ENCODE measurements around the gene CEP112. TPM values are rescaled to one million over a fixed set of nuclear protein-coding genes. Genes with fewer than 3 reads are reported as not detected.
"Not testable (repeated sequence)": the region's sequence is repeated elsewhere in the genome, so short reads cannot be mapped to it uniquely, and the experiment has no call there.

The CEP112 gene
- total RNA-seq, 1 experiment from 2014 or later: 3.1 TPM

- DNase-seq (ENCODE audit: low read depth): no peak
Observed at GRCh38 chr17:65830356-65830755, 361.6 kb downstream of the CEP112 start.

GRCh38 chr17:65826577-65826976 is 365.4 kb downstream of the CEP112 start:
- not testable (repeated sequence) for DNase-seq (ENCODE audit: low read depth)

- no peak for DNase-seq (ENCODE audit: low read depth)
Observed at GRCh38 chr17:65824901-65825300, 367.0 kb downstream of the CEP112 start.

- DNase-seq (ENCODE audit: low read depth): no peak
Observed at GRCh38 chr17:65823713-65824112, 368.2 kb downstream of the CEP112 start.

GRCh38 chr17:65820811-65821210 is 371.1 kb downstream of the CEP112 start:
- DNase-seq (ENCODE audit: low read depth): no peak

- DNase-seq (ENCODE audit: low read depth): no peak
Observed at GRCh38 chr17:65820306-65820705, 371.6 kb downstream of the CEP112 start.

GRCh38 chr17:65819810-65820209 is 372.1 kb downstream of the CEP112 start:
- no peak for DNase-seq (ENCODE audit: low read depth)

- no peak for DNase-seq (ENCODE audit: low read depth)
Observed at GRCh38 chr17:65817951-65818350, 374.0 kb downstream of the CEP112 start.

GRCh38 chr17:65814418-65814817 is 377.5 kb downstream of the CEP112 start:
- DNase-seq (ENCODE audit: low read depth): no peak

- DNase-seq (ENCODE audit: low read depth): no peak
Observed at GRCh38 chr17:65813306-65813705, 378.6 kb downstream of the CEP112 start.

- no peak for DNase-seq (ENCODE audit: low read depth)
Observed at GRCh38 chr17:65811043-65811442, 380.9 kb downstream of the CEP112 start.

- DNase-seq (ENCODE audit: low read depth): no peak
Observed at GRCh38 chr17:65809366-65809765, 382.6 kb downstream of the CEP112 start.

GRCh38 chr17:65808566-65808965 is 383.4 kb downstream of the CEP112 start:
- DNase-seq (ENCODE audit: low read depth): not testable (repeated sequence)

GRCh38 chr17:65807361-65807760 is 384.6 kb downstream of the CEP112 start:
- DNase-seq (ENCODE audit: low read depth): no peak

- DNase-seq (ENCODE audit: low read depth): no peak
Observed at GRCh38 chr17:65801513-65801912, 390.4 kb downstream of the CEP112 start.

GRCh38 chr17:65800655-65801054 is 391.3 kb downstream of the CEP112 start:
- DNase-seq (ENCODE audit: low read depth): no peak

GRCh38 chr17:65799869-65800268 is 392.1 kb downstream of the CEP112 start:
- no peak for DNase-seq (ENCODE audit: low read depth)

- no peak for DNase-seq (ENCODE audit: low read depth)
Observed at GRCh38 chr17:65799454-65799853, 392.5 kb downstream of the CEP112 start.

- DNase-seq (ENCODE audit: low read depth): peak; percentile 3
Observed at GRCh38 chr17:65797809-65798208, 394.1 kb downstream of the CEP112 start.

- DNase-seq (ENCODE audit: low read depth): no peak
Observed at GRCh38 chr17:65797101-65797500, 394.8 kb downstream of the CEP112 start.

GRCh38 chr17:65794572-65794971 is 397.4 kb downstream of the CEP112 start:
- peak; percentile 40 for DNase-seq (ENCODE audit: low read depth)

GRCh38 chr17:65790241-65790640 is 401.7 kb downstream of the CEP112 start:
- no peak for DNase-seq (ENCODE audit: low read depth)

GRCh38 chr17:65787503-65787902 is 404.4 kb downstream of the CEP112 start:
- no peak for DNase-seq (ENCODE audit: low read depth)

- no peak for DNase-seq (ENCODE audit: low read depth)
Observed at GRCh38 chr17:65786479-65786878, 405.5 kb downstream of the CEP112 start.

GRCh38 chr17:65785109-65785508 is 406.8 kb downstream of the CEP112 start:
- DNase-seq (ENCODE audit: low read depth): peak; percentile 90

Measured in RPMI7951 (cell line).